GM12892 (cell line): ENCODE data around the gene BUD31.

Experiments
- DNase-seq: peaks from one replicate; pipeline ENCODE4 v3.0.0; 2011; ENCODE audit not compliant: insufficient read length
- FAIRE-seq: peaks from 2 replicates; lab custom pipeline; 2011; peaks lifted over from hg19 to GRCh38; lab: Jason Lieb, UNC
- POLR2A ChIP-seq: IDR thresholded peaks from 2 replicates; pipeline ENCODE4 v1.6.1; 2011; ENCODE audit warnings: low read depth, low read length, control low read depth
- POLR2AphosphoS5 ChIP-seq: IDR thresholded peaks from 2 replicates; pipeline ENCODE4 v1.6.1; 2011; ENCODE audit warnings: low read depth, low read length, control low read depth
- TAF1 ChIP-seq: IDR thresholded peaks from 2 replicates; pipeline ENCODE4 v1.6.1; 2011; ENCODE audit warnings: low read depth, mild to moderate bottlenecking, control low read depth, low read length, borderline replicate concordance

The BUD31 gene

DNA sequence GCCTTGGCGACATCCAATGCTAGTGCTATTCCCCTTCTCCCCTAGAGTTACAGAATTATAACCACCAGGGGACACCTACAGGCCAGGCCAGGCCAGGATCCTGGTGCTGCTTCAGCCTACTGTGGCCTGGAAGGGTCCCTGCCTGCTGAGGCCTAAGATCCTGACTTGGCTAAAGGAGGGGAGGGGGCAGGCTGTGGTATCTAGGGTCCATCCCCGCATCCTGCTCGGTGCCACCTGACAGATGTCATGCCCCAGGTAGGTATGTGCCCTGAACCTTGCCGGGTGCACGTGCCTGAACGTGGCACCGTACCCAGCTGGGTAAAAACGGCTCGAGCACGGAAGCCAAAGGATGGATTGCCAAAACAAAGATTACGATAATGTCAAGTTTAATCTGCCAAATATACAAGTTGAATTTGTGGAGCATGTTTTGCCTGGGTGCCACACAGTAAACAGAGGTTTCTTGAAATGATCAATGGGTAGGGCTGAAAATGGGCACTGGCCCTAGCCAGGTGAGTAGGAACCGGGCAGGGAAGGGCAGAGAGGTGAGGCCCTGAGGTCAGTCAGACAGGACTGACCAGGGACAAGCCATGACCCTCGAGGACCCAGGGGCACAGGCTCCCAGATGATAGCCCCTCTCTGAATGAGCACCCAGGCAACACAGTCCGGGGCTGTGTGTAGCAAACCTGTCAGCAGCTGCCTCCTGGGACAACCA lies 13.0 kb upstream of the BUD31 start:
- TF ChIP-seq TAF1 (no peak), POLR2A (no peak), POLR2AphosphoS5 (no peak; the same call in 1 of the 2 replicates)
- FAIRE-seq (no peak), DNase-seq (no peak)

DNA sequence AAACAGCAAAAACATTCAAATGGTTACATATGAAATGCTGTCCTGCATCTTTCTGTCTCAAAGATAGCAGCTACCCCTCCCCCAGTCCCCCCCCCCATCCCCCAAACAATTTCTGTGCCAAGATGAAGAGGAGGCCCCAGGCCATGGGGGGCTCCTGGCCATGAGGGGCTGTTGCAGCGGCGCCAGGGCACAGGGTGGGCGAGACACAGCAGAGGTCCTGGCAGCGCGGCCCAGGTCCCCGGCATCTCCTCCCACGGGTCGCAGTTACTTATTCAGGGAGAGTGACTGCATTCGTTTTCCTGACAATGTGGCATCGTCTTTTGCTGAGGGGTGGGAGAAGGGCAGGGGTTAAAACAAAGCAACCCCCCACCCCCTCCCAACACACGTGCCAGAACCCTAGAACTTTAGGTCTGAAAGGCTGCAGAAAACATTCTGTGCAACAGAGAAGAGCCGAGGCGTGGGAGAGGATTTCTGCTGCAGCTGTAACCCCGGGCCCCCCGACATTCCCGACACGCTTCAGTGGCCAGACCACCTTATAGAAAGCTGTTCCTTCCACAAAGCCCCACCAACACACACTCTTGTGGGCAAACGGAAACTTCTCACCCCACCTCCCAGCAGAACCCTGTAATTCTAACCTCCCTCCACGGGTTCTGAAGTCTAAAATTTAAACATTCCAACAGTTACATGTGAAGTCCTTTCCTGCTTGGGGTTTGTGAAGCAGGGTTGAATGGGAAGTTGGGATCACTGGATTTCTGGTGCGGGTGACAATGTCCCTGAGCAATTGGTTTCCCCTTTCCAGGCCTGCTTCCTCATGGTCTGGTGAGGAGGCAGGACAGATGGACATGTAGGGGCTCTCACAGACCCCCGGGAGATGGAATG lies 12.1 kb upstream of the BUD31 start:
- no peak for FAIRE-seq
- DNase-seq = no peak
- TF ChIP-seq TAF1 (no peak), POLR2A (no peak), POLR2AphosphoS5 (no peak)

DNA sequence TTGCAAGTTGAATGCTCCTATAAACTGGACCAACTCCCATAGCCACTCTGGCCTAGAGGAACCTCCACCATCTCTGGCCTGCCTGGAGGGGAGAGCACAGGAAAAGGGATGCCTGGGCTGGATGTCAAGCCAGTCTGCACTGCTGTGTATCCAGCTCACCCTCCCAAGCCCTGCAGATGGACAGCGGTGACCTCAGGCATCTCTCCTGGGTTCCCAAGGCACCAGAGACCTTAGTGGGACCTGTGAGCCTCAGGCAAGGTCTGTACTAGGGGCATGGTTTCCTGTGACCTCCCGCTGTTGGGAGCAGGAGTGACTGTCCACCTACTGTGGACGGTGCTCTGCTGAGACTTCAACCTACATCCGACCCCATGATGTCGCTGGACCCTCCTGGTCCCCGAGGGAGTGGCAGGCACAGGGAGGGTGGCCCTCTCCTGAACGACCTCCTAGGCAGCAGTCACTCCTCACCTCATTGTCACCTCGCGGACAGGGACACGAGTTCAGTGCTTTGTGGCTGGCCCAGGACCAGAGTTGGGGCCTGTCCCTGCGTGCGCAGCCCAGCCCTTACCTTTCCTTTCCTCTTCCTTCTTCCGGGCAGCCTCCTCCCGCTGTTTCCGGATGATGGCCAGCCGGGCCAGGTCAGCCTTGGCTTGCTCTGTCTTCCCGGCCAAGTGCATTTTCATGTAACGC lies 11.3 kb upstream of the BUD31 start:
- FAIRE-seq (no peak), DNase-seq (no peak)
- no peak for TF ChIP-seq TAF1
- TF ChIP-seq POLR2A = peak; percentile 68
- peak; percentile 84 for TF ChIP-seq POLR2AphosphoS5

DNA sequence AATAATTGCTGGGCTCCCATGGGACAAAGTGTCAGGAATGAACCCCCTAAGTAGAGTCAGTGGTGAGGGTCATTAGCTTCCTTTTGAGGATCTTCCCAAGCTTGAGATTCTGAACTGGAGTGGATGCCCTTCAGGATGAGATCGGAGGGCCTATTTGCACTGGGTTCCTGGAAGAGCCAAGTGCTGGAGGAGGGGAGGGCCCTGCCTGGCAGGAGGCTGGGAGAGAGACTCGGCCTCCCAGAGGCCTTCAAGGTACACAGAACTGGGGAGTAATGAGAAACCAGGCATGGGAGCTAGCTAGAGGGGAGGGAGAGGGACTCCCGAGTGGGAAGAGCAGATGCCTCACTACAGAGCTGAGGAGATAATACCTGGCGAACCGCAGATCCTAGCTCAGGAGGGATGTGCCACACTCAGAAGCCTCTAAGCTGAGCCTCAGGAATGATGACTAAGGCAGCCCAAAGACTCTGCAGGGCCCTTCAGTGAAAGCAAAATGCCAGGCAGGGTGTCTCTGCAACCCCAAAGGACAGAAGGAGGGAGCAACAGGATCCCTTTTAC lies 9.8 kb upstream of the BUD31 start:
- no peak for DNase-seq
- no peak for FAIRE-seq
- TF ChIP-seq POLR2AphosphoS5 (0 out of 2 replicates have a peak, but pooled peaks have one; percentile 12), POLR2A (no peak), TAF1 (no peak)

DNA sequence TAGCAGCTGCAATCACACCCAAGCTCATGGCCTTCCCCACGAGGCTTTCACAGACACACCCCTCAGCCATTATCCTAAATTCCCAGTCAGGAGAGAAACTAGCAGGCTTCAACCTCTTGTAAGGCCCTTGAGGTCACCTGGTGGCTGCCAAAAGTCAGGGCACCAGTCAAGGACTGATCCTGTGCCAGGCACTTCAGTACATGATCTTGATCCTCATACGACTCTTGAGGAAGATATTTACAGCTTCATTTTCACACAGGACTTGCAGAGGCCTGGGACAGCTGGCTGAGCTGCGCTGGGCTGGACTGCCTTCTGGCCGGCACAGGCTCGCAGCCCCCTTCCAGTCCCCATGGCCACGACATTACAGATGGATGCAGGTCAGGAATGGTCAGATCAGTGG lies 9.2 kb upstream of the BUD31 start:
- FAIRE-seq (no peak), DNase-seq (no peak)
- TF ChIP-seq POLR2AphosphoS5 (0 out of 2 replicates have a peak, but pooled peaks have one; percentile 23), TAF1 (no peak), POLR2A (0 out of 2 replicates have a peak, but pooled peaks have one; percentile 18)

DNA sequence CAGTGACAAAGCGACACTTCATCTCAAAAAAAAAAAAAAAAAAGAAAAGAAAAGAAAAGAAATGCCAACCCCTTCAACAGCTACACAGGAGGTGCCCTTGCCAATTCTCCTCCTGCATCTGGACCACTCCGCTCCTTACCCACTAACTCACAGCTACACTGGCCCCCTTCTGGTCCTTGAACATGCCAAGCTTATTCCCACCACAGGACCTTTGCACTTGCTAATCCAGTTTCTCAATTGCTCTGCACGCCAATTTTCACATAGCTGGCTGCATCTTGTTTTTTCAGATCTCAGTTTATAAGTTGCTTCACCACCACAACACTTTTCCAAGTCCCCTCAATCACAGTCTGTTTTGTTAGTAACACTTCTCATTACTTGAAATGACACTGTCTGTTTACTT lies 5.9 kb upstream of the BUD31 start:
- no peak for FAIRE-seq
- TF ChIP-seq POLR2AphosphoS5 (no peak), POLR2A (no peak), TAF1 (no peak)
- DNase-seq = no peak

DNA sequence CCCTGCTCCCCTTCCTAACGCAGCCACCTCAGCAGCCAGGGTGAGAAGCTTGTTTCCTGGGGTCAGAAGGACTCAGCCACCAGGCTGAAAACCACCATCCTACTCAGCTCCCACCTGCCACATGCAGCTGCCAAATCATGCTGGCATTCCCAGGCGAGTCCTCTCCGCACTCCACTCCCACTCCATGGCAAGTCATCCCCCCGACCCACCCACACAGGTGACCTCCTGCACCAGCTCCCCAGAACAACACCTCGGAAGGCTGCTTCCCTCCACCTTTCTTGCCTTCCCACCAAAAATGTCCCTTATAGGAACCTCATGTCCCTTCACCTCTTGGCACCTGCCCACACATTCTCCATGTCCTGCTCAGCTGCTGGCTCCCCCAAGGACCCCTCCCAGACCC lies 5.0 kb upstream of the BUD31 start:
- TF ChIP-seq POLR2AphosphoS5 (no peak), TAF1 (no peak), POLR2A (no peak)
- DNase-seq = no peak
- no peak for FAIRE-seq

DNA sequence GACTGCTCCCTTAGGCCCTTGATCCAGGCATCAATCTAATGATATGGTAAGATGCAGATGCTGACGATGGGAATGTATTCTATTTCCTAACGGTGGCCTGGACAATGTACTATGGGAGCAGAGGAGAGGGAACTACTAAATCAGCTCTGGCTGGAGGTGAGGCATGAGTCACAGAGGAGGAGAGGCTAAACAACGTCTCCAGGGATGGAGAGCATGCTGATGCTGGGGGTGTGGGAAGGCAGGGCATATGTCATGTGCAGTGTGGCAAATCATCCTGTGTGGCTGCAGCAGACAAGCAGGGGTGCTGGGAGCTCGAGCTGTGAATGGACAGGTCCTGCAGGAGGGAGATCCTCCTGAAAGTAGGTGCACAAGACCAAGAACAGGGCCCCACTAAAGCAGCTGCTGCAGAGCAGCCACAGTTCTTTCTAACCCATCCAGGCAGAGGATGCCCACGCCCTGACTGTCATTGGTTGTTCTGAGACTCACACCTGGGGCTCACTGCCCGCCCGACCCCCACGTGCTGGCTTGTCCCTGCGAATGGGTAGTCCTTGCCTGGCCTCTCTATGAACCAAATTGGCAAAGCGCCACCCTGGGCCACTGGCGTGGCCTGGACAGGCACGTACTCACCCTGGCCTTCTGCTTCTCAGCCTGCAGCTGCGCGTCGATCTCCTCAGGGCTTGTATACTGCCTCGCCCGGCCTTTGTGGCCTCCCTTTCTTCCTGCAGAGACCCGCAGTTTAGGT lies 4.4 kb upstream of the BUD31 start:
- FAIRE-seq (no peak), DNase-seq (no peak)
- TF ChIP-seq POLR2AphosphoS5 (no peak), TAF1 (no peak), POLR2A (no peak)

DNA sequence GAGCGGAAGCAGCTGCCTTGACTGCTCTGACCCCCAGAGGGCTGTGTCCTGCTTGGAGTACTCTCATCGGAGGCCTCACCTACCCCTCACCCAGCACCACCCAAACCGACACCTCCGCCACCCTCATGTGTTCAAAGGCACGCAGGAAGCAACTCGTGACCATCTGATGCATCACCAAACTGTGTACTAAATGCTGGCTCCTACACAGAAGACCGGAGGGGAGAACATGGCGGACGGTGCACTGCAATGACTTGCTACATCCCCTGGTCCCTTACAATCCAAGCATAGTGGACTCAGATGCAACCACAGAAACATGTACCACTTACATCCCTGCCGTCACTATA lies 3.8 kb upstream of the BUD31 start:
- TF ChIP-seq POLR2AphosphoS5 = no peak
- DNase-seq (no peak), FAIRE-seq (no peak)

DNA sequence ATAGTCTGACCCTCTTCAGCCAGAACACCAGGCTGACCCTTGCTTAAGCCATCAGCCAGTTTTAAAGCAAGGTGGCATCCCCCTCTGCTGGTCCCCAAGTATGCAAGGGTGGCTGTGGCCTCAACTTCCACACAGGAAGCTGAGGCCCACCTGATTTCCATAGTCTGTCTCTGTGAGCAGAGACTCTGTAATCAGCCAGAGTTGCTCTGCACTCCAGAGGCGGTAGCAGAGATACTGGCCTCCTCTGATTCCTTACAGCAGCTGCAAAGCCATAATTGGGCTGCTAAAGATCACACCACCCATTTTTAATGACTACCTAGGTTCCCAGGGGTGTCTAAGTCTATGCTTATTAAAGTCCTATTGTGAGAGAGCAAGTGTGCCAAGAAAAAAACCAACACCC lies 2.2 kb upstream of the BUD31 start:
- FAIRE-seq = no peak
- DNase-seq = no peak
- no peak; the same call in 1 of the 2 replicates for TF ChIP-seq POLR2A
- no peak for TF ChIP-seq POLR2AphosphoS5
- TF ChIP-seq TAF1 = no peak

DNA sequence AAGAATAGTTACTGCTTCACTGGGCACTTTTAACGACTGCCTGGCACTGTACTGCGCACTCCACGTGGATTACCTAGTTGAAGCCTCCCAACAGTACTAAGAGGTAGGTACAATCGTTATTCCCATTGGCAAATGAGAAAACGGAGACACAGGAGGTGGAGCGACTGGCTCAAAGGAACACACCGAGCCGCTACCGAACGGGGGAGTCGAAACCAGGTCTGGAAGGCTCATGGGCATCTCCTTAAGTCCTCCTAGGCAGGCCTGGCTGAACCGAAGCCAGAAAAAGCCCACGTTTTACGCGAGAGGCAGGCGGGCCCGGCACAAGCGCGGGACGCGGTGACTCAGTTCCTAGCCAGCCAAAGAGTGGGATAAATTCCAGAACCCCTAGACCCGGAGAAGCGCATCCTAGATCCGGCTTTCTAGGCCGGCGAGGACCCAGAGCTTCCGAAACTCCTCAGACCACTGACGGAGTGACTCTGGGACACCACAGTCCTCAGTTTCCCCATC lies 844 bp upstream of the BUD31 start:
- DNase-seq (no peak), FAIRE-seq (peak; percentile 14)
- TF ChIP-seq TAF1 (no peak), POLR2AphosphoS5 (no peak), POLR2A (no peak)
